ENCODE measurements around the gene WDFY3.

The WDFY3 gene

DNA sequence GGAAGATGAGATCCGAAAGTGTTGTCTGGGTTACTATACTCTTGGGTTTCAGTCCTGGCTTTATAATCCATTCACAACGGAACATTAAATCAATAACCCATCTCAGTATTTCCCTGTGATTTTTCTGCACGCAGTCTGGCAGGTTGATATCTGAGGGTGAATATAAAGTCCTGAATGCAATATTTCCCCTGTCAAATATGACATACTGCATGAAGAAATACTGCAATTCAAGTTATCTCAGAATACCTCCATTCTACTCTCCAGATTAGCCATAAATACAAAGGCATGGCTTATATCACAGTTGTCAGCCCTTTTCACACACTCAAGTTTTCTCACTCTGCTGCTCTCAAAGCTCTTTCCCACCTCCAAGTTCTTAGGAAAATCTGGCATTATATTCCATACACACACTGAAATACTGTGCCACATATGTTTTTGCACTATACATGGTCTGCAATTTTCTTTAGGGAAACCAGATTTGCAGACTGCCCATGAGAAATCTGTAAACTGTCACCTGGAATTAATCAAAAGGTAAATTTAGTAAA is 64.7 kb downstream of the WDFY3 start:
- DNase-seq, result no peak

- no peak for DNase-seq
Observed at GRCh38 chr4:84901173-84901572, 65.3 kb downstream of the WDFY3 start.

- no peak for DNase-seq
Observed at GRCh38 chr4:84899616-84900015, 66.9 kb downstream of the WDFY3 start.

DNA sequence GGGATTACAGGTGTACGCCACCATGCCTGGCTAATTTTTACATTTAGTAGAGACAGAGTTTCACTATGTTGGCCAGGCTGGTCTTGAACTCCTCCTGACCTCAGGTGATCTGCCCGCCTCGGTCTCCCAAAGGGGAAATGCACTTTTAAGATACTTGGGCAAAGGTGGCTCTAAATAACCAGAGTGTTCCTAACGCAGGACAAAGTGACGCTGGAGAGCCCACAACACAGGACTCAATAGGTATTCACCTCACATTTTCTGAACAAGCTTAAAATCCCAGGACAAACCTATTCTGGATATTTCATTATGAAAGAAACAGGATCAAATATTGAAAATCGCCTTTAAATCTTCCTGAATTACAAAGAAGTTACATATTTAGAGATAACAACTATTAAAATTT is 69.0 kb downstream of the WDFY3 start:
- no peak for DNase-seq

DNA sequence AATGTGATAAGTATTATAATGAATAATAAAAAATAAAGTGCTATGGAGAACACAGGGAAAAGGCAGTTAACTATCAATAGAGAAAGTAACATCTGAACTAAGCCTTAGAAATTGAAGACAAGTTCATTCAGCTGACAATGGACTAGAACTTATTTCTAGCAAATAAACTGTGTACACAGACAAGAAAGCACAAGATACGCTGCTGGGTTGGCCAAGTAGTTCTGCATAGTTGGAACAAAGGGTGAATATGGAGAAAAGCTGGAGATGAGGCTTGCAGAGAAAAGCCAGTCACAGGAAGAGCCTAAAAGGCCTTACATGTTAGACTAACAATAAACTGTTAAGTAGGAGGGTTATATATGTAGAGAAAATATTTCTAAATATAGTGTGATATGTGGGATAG is 71.2 kb downstream of the WDFY3 start:
- no peak for DNase-seq

- DNase-seq, result no peak
Observed at GRCh38 chr4:84894621-84895020, 71.9 kb downstream of the WDFY3 start.

DNA sequence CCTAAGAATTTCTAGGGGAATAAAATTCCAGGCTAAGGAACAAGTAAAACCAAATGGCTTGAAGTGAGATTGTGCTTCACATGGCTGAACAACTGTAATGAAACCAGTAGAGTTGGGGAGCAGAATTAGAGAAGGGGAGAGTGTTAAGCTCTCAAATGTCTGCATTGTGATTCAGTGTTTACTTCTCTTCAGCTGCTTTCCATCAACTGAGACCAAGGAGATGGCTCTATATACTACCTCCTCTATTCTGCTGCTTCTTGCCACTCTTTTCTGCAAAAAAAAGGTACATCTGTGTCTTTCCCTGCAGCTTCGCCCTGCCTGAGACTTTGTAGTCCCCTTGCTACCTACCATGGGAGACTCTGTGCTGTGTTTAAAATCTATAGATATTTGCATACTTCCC is 73.5 kb downstream of the WDFY3 start:
- DNase-seq, result no peak

DNA sequence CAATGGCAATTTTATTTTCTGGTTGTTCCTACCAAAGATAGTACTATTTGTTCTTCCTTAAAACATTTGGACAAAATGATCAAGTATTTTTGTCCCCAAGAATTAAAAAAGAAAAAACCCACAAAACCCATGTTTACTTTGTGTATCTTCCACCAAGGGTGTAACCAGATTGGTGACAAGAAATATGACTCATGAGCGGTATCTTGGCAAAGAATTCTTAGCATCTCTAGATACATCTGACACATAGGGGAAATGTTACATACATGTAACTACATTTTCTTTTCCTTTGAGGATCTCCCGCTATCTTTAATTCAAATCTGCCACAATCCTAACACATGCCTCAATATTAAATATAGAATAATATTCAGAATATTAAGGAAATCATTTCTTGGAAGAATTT is 78.7 kb downstream of the WDFY3 start:
- DNase-seq, result no peak

- no peak for DNase-seq
Observed at GRCh38 chr4:84879651-84880200, 86.8 kb downstream of the WDFY3 start.

- DNase-seq, result no peak
Observed at GRCh38 chr4:84878546-84878945, 87.9 kb downstream of the WDFY3 start.

DNA sequence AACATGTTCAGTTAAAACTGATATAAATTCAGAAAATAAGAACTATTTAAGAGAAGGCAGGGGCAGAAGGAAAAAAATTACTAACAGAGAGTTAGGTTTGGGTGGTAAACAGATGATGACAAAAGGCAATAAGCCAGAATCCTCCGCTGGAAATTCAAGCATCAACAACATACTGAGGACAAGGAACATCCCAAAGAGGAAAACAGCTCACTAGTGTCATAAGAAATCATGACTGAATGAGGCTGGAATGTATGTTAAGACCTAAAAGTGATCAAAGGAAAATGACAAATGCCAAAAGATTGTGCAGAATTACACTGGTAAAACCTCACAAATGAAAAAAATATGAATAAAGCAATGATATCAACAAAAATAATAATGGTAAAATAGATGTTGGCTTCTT is 88.4 kb downstream of the WDFY3 start:
- DNase-seq, result no peak

DNA sequence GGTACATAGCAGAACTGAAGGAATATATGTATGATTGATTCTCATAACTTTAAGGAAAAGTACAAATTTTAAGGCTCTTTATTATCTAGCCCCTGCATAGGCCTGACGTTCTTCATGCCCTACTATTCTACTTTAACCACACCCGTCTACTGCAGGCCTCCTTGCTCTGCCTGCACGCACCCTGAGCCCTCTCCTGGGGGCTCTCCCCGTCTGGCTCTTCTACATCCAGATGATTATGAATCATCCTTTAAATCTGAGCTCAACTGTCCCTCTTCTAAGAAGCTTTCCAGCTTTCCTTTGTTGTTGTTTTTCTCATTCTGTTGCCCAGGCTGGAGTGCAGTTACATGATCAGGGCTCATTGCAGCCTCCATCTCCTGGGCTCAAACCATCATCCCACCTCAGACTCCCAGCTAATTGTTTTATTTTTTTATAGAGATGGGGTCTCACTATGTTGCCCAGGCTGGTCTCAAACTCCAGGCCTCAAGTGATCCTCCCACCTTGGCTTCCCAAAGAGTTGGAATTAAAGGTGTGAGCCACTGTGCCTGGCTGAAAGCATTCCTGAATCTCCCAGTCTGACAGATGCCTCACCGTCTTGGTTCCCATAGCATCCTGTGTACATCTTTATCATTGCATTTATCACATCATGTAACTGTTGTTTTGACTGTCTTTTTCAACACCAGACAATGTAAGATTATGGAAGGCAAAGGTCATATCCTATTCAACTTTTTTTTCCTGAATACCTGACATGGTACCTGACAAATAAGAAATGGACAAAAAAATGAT is 89.2 kb downstream of the WDFY3 start:
- DNase-seq, result no peak

- no peak for DNase-seq
Observed at GRCh38 chr4:84875636-84876371, 90.7 kb downstream of the WDFY3 start.

DNA sequence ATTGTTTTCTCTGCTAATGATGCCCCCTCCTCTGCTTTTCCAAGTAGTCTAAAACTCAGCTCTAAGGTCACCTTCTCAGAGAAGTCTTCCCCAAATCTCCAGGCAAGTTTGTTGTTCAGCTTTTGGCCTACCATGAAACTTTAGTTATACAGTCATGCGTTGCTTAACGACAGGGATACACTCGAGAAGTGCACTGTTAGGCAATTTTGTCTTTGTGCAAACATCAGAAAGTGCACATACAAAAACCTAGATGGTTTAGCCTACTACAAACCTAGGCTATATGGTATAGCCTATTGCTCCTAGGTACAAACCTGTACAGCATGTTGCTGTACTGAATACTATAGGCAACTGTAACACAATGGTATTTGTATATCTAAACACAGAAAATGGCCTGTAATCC is 91.9 kb downstream of the WDFY3 start:
- DNase-seq, result no peak

DNA sequence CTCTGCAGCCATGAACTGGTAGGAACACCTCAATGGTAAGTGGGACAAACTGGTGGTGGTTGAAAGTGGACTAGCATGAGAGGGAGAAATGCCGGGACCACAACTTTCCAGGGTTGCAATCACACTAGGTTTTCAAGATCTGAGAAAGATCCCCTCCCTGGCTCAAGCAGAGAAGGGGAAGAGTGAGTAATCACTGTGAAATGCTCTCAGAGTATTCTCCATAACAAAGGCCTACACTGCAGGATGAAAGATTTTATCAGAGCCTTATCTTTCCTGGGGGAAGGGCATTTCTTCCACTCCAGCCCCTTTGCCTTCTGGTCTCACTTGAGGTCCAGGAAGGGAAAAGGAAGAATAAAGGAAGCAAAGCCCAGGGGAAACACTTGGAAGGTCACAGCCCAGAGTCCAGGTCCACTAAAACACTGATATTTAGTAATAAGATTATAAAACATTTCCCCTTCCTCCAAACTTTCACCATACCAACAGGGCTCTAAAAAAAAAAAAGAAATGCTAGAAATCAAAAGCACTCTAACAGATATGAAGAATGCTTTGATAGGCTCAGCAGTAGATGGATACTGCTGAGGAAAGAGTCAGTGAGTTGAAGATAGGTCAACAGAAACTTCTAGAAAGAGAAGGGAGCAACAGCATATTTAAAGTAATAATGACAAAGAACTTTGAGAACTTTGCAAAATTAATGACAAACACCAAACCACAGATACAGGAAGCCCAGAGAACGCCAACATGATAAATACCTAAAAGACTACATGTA is 95.9 kb downstream of the WDFY3 start:
- DNase-seq, result no peak

DNA sequence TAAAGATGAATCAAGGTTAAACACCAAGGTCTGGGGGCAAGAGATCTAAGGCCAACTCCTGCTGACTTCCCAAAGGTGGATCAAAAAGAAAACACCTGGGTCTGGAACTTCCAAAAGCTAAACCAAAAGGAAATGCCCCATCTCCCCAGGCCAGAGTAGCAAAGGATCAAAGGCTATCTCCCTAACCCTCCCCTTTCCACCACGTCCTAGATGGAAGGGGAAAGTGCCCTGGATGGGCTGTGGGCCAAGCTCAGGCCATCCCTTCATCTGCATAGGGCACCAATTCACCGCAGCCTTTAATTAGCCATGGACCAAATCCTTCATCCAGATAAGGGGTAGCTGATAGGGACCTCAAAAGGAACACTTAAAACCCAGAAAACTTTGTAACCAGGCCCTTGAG is 100.2 kb downstream of the WDFY3 start:
- DNase-seq, result no peak

GRCh38 chr4:84865600-84865999 is 100.9 kb downstream of the WDFY3 start:
- DNase-seq, result no peak

DNA sequence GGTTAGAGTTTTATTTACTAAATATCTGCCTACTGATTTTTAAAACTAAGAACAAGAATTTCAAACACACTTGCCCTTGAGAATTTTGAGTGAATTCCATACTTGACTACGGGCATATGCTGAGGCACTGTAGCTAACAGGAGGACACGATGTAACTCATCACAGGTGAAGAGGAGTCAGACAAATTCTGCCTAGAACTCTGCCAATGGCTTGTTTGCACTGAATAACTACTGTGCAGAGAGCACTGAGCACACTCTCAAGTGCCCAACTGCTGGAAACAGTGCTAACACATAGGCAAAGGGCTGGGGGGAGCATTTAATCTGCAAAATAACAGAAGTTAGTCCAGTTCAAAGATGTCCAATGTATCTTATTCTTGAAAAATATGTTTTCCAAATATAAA is 104.4 kb downstream of the WDFY3 start:
- no peak for DNase-seq

- no peak for DNase-seq
Observed at GRCh38 chr4:84857296-84857695, 109.2 kb downstream of the WDFY3 start.

DNA sequence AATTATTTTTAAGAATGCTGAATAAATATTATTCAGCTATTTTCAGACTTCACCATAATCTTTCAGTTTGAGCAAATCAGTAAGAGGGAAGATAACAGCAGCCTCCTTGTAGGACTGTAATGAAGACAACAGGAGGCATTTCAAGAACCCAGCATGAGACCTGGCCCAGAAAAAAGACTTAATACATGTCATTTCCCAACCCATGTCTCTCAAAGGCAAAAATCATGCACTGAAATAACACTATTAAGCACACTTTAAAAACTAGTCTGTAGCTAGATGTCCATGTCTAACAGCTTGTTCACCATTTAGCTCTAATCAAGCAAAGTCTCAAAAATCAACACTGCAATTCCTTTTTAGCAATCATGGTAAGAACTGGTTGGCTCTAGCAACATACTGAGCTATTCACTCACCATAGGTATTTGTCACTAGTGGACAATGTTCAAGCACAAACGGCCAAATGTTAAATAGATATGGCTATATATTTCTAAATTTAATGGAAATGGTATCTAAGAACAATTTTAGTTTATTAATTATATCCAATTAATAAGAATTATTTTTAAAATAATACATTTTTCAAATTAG is 109.9 kb downstream of the WDFY3 start:
- DNase-seq, result no peak

GRCh38 chr4:84855774-84856173 is 110.7 kb downstream of the WDFY3 start:
- DNase-seq, result no peak

GRCh38 chr4:84852081-84852480 is 114.4 kb downstream of the WDFY3 start:
- peak; percentile 5 to 14 for DNase-seq
